GM18511 (cell line): Measurements from ENCODE around the gene LGR4.
A peak's percentile ranks its signal among the peaks of the same experiment; 100 is the strongest.

ENCODE experiments used
- ATAC-seq: cut with Tn5 transposase; IDR thresholded peaks from one replicate; pipeline ENCODE4 v1.9.1; 2021; ENCODE audit warnings: mild to moderate bottlenecking, moderate library complexity; ENCODE audit not compliant: unreplicated experiment

LGR4 gene

GRCh38 chr11:27485930-27486773 lies 13.6 kb upstream of the LGR4 start:
- peak; percentile 74 for ATAC-seq

- ATAC-seq, result no peak
Measured at GRCh38 chr11:27482793-27483192, 10.2 kb upstream of the LGR4 start.

- no peak for ATAC-seq
Measured at GRCh38 chr11:27481992-27482391, 9.4 kb upstream of the LGR4 start.

- ATAC-seq, result no peak
Measured at GRCh38 chr11:27477831-27478230, 5.2 kb upstream of the LGR4 start.

GRCh38 chr11:27477243-27477642 lies 4.7 kb upstream of the LGR4 start:
- no peak for ATAC-seq

GRCh38 chr11:27475622-27476021 lies 3.0 kb upstream of the LGR4 start:
- no peak for ATAC-seq

- no peak for ATAC-seq
Measured at GRCh38 chr11:27473017-27473406, 422 bp upstream of the LGR4 start.

- ATAC-seq, result peak; percentile 56
Measured at GRCh38 chr11:27471589-27472397, 797 bp downstream of the LGR4 start.

GRCh38 chr11:27470826-27471588 lies 1.6 kb downstream of the LGR4 start:
- no peak for ATAC-seq

GRCh38 chr11:27470166-27470565 lies 2.4 kb downstream of the LGR4 start:
- ATAC-seq, result no peak

- no peak for ATAC-seq
Measured at GRCh38 chr11:27468995-27469695, 3.4 kb downstream of the LGR4 start.

- ATAC-seq, result no peak
Measured at GRCh38 chr11:27468209-27468994, 4.2 kb downstream of the LGR4 start.

GRCh38 chr11:27467181-27467913 lies 5.2 kb downstream of the LGR4 start:
- no peak for ATAC-seq

GRCh38 chr11:27466363-27466762 lies 6.2 kb downstream of the LGR4 start:
- no peak for ATAC-seq

- ATAC-seq, result no peak
Measured at GRCh38 chr11:27465629-27466028, 7.0 kb downstream of the LGR4 start.

GRCh38 chr11:27464909-27465308 lies 7.7 kb downstream of the LGR4 start:
- no peak for ATAC-seq

- no peak for ATAC-seq
Measured at GRCh38 chr11:27464289-27464696, 8.3 kb downstream of the LGR4 start.

GRCh38 chr11:27462543-27462942 lies 10.0 kb downstream of the LGR4 start:
- no peak for ATAC-seq
